CD4-positive, alpha-beta T cell treated with Interleukin-6 at 100 ng/mL for 8 hours (primary cell): ENCODE data around the gene STK35.

Source experiments
- DNase-seq: peaks from one replicate; pipeline ENCODE4 v3.0.0-alpha.2; 2020; ENCODE audit warnings: mixed read lengths, low spot score

STK35 gene

GRCh38 chr20:2104236-2104635 lies 2.6 kb downstream of the STK35 start:
- no peak for DNase-seq

DNA sequence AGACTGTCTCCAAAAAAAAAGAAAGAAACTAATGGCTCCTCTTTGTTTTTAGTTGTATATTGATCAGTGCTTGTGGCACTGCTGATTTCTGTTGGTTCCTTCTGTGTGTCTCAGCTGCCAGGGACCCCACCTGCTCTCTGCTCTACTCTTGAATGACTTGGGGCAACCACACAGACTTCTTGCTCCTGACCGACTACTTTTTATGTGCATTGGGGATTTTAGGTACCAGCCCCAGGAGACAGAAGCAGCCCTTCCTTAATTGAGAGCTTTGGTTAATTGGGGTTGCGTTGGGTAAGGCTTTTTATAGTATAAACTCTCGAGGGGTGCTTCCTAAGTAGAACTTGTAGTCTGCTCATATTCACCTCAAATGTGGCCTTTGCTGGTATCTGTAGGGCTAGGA lies 6.9 kb downstream of the STK35 start:
- DNase-seq: no peak

GRCh38 chr20:2108987-2109386 lies 7.4 kb downstream of the STK35 start:
- DNase-seq: no peak

DNA sequence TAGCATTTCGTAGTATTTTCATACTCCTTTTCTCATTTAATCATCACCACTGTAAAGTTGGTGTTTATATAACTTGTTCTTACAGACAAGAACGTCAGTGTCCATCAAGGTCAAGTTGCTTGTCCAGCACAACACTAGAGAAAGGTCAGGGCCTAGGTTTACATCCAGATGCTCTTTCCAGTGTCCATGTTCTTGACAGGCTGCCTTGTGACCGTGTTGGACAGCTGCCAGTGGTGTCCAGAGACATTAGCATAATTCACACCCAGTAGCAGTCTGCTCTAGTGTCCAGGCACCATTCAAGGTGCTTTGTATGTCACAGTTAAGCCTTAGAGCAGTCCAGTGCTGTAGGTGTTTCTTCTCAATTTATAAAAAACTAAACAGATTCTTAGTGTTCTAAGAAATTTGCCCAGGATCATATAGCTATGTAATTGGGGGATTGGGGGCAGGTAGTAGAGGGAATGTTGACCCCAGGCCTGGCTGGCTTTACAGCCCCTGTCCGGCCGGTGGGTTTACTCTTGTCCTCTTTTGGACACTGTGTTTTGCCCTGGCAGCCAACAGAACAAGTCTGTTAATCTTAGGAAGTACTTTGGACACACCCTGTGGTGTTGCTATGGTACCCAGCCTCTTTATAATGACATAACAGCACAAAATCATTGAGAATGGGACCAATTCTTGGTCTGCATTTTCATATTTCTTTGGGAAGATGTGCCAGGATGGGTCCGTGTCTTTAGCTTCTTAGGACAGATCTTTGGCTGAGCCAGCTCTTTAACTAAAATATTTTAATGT lies 8.0 kb downstream of the STK35 start:
- DNase-seq: no peak

- DNase-seq: no peak
Observed at GRCh38 chr20:2112910-2113309, 11.3 kb downstream of the STK35 start.

DNA sequence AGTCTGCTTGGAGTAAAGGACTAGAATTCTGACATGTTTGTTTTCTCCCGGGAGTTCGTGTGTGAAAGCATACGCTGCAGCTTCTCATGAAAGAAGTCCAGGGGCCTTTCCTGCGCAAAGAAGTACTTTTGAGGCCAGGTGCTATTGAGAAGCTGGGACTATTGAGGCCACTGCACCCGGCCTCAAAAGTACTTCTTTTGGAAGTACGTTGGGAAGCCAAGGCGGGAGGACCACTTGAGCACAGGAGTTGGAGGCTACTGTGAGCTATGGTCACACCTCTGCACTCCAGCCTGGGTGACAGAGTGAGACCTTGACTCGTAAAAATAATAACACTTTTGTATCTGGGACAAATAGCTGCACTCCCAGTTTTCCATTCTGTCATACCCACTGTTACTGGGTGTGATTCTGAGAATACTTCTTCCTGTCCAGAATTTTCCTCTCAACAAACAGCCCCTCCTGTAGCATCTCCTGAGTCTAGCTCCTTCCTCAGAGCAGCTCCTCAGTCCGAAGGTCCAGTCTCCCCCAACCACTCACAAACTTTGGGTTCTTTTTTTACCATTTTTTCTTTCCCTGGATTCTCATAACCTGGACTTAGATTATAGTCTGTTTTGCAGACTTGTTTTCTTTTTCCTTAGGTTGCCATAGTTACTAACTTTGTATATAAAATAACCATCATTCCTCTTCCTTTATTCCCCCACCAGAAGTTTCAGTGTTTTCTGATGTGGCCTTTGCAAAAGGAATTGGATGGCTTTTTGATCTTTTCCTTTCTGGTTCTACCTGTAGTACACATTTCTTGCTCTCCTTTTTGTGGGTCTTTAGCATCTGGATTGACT lies 12.7 kb downstream of the STK35 start:
- no peak for DNase-seq

- no peak for DNase-seq
Observed at GRCh38 chr20:2114990-2115681, 13.5 kb downstream of the STK35 start.

GRCh38 chr20:2116170-2116940 lies 14.7 kb downstream of the STK35 start:
- DNase-seq: no peak

GRCh38 chr20:2118783-2119182 lies 17.2 kb downstream of the STK35 start:
- no peak for DNase-seq

DNA sequence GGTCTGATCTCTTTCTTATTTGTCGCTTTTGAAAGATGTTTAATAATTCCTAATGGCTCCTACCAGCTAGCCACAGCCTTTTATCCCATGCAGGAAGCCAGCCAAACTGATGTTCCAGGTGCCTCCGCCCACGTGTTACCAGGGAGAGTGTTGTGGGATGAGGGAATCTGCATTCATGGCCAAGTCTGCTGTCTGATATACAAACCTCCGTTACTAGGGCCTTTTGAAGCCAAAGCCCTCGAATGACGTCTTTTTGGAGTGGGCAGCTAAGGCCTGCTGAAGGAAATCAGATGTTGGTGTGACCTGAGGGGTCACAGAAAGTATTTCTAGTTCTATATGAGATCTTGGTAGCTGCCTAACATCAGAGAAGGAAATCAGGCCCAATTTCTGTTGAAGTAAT lies 21.3 kb downstream of the STK35 start:
- no peak for DNase-seq

DNA sequence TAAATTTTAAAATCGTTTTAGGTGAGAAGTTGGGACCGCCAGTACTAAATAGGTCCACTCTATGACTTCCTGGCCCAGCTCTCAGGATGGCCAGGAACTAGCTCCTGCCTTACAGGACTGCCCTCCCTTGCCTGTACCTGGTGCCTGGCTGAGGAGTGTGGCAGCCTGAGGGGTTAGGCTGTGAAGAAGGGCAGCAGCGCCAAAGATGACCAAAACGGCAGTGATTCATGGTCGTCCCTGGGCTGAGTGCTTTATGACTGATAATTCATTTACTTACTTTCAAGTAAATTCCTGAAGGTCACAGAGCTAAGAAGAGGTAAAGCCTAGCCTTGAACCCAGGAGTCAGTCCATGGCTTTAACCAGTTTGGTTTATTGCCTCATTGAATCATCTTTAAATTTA lies 22.1 kb downstream of the STK35 start:
- DNase-seq: no peak

DNA sequence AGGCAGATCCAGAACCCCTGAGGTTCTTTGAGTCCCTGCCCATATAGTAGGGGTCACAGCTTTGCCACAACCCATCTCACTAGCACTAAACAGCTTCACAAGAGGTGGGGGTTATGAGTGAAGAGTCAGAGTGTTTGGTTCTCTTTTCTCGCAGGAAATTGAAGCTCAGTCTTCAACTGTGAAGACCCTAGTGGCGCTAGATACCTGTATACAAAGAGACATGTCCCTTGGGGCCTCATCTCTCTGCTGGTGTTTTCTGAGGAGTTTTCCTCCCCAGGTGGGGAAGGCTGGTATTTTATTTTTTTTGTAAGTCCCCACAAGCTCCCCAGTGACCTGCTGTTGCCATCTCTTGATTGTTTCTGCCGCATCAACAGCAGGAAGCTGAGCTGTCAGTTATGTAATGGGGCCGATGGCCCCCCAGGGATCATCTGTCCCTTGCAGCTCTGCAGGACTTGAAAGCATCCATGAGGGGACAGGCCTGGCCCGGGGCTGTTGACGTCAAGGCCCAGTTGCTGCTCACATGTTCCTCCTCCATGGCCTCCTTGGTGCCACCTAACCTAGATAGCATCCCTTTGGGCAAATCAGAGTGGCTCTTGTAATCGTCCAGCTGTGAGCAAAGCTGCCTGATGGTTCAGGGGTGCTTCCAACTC lies 23.1 kb downstream of the STK35 start:
- no peak for DNase-seq

DNA sequence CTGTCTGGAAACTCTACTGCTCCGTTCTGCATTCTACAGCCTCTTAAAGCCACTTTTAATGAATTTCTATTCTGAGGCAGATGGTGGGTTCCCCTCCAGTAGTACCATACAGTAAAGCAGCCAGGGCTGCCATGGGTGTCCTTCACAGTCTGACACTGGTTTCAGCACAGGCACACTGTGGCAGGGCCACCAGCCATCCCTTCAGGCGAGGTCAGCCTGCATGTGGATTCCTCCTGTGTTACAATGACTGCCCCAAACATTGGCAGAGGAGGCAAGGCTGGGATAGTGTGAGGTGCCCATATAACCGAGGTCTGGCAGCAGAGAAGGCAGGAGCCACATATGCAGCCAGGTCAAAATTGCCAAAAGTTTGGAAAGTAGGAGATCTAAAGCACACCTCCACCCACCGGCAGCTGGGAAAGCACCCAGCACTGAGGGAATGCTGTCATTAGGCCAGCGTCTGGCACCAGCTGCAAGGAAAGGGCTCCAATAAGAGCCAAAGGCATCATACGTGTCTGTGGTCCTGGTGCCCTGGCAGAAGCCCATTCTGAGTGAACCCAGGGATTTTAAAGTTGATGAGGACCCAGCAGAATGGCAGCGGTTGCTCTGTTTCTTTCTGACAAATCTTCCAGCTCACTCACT lies 24.0 kb downstream of the STK35 start:
- DNase-seq: no peak

GRCh38 chr20:2127238-2127637 lies 25.6 kb downstream of the STK35 start:
- DNase-seq: no peak

- no peak for DNase-seq
Observed at GRCh38 chr20:2128542-2128941, 26.9 kb downstream of the STK35 start.

DNA sequence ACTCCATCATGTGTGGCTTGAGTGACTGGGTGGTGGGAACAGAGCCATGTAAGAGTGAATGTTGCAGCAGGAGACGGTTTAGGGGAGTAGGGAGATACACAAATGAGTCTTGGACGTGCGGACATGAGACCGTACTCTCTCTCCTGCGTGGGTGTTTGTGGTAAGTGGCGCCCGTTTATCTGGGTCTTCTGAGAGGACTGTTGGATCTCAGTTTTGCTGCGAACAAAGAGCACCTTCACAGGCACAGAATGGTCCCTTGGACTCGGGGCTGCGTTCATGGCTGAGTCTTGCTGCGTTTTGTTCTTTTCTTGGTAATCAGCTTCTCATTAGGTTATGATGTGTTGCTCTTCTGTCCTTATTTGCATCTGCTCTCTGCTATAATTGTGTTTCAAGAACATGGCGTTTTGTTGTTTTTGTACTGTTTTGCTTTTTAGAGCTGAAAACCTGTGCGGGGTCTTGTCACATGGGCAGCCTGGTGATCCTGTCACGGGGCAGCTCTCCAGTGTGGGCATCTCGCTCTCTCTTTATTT lies 28.5 kb downstream of the STK35 start:
- no peak for DNase-seq

GRCh38 chr20:2130683-2131082 lies 29.1 kb downstream of the STK35 start:
- DNase-seq: no peak

DNA sequence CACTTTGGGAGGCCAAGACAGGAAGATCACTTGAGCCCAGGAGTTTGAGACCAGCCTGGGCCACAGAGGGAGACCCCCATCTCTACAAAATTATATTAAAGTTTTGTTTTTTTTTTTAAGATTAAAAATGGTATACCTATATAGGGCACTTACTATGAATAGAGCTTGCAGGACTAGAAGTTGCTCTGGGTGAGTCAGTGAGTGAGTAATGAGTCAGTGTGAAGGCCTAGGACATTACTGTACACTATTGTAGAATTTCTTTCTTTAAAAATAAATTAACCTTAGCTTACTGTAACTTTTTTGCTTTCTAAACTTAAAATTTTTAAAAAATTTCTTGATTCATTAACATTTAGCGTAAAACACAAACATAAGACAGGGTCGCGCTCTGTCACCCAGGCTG lies 29.7 kb downstream of the STK35 start:
- DNase-seq: no peak

DNA sequence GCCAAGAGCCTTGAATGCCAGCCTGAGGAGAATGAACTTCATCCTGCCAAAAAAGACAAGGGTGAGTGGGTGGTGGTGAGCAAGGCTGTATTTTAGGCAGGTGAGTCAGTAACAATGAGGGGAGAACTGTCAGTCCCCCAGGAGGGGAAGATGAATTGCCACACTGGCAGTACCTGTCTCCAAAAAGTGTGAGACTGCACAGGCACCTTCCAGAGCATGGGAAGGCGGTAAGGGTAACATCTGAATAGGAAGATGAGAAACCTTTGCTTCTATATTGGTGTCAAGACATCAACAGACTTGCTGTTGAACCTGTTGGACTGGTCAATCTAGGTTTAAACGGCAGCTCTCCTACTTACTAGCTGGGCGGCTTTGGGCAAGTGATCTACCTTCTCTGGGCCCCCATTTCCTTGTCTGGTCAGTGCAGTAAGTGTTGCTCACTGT lies 30.9 kb downstream of the STK35 start:
- DNase-seq: no peak

- DNase-seq: no peak
Observed at GRCh38 chr20:2133318-2134183, 31.9 kb downstream of the STK35 start.
